Ishikawa (cell line): ENCODE results near the gene USP20.

ENCODE experiments used
- NFIC ChIP-seq: IDR thresholded peaks from 2 replicates; pipeline ENCODE4 v1.6.1; 2012
- TEAD4 ChIP-seq: IDR thresholded peaks from 2 replicates; pipeline ENCODE4 v1.6.1; 2012
- YY1 ChIP-seq: IDR thresholded peaks from 2 replicates; pipeline ENCODE4 v1.6.1; 2012; ENCODE audit warnings: low read depth
- ZBTB7A ChIP-seq: IDR thresholded peaks from 2 replicates; pipeline ENCODE4 v1.6.1; 2012; ENCODE audit warnings: low read depth

DNA sequence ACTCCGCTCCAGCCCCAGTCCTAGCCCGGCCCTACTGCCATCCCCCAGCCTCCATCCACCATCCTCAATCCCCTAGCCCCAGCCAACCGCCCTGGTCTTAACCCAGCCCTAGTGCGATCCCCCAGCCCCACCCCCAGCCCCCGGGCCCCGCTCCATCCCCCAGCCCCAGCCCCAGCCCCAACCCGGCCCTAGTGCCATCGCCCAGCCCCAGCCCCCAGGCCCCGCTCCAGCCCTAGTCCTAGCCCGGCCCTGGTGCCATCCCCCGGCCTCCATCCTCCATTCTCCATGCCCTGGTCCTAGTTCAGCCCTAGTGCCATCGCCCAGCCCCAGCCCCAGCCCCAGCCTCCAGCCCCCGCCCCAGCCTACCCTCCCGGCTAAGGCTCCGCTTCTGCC lies 11.7 kb upstream of the USP20 start:
- TF ChIP-seq TEAD4 (no peak), ZBTB7A (no peak), NFIC (no peak), YY1 (no peak)
